ENCODE measurements around the gene CLEC4F.

GRCh38 chr2:70797506-70797905 lies 22.9 kb downstream of the CLEC4F start:
- TF ChIP-seq POLR2AphosphoS5 (IDR thresholded peaks at IDR 0.05; ENCODE audit: low read depth, low read length) (no peak), POLR2A (IDR thresholded peaks at IDR 0.05; ENCODE audit: low read depth, low read length) (no peak)

All from GM12891 (cell line).